Skeletal muscle cell (primary cell): Measurements from ENCODE around the gene FADS3.

Experiments used
- DNase-seq: peaks from one replicate; pipeline ENCODE4 v3.0.0-alpha.2; 2010; ENCODE audit warnings: low read depth
- H3K4me3 ChIP-seq: 2 replicates; pipeline ENCODE4 v1.5.1; 2011; ENCODE audit warnings: low read depth, mild to moderate bottlenecking, control low read depth, low read length, moderate library complexity

FADS3 gene

DNA sequence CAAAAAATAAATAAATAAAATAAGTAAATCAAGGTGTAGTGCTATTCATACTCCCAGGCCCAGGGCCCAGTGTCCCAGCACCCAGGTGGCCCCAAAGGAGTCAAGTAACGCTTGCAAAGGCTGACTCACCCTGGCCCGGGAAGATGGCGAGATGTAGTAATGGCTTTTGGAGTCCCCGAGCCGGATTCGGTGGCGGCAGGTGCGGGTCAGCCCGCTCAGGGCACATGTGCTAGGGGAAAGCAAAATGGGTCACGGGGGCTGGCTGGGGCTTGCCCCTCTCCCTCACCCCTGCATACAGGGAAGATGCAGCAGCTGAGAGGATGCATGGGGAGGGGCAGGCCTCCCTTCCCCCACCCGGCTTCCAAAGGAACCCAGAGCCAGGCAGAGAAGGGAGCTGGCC is 11.0 kb upstream of the FADS3 start:
- DNase-seq = no peak
- no peak overlapping the region for H3K4me3 ChIP-seq

DNA sequence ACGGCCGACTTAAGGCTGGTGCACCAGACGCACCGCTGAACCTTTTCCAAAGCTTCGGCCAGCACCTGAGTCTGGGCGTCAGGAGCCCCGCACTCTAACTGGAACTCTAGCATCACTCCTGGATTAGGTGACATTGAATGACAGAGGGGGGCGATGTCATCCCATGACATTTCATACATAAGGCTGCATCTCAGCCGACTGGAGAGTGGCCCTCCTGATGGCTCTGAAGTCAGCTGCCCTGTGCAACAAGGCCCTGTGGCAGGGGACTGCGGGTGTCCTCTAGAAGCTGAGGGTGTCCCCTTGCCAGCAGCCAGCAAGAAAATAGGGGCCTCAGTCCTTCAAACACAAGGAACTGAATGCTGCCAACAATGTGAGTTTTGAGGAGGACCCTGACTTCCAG is 10.1 kb upstream of the FADS3 start:
- H3K4me3 ChIP-seq = no peak overlapping the region
- DNase-seq = no peak

DNA sequence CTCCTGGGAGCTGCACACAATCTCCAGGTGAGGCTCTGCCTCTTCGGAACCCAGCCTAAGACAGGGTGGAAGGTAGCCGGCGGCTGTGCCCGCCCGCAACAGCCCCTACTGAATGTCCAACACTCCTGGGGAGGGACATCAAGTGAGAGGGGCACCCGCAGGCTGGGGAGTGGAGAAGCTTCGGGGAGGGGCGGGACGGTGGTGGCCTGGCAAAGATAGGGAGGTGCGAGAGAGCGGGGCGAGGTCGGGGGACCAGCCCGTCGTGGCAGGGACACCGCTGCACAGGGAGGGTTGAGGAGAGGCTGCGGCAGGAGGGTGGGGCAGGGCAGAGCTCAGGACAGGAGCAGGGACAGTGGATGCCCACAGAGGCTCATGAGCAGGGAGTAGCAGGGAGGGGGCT is 8.9 kb upstream of the FADS3 start:
- no peak for DNase-seq
- no peak overlapping the region for H3K4me3 ChIP-seq

DNA sequence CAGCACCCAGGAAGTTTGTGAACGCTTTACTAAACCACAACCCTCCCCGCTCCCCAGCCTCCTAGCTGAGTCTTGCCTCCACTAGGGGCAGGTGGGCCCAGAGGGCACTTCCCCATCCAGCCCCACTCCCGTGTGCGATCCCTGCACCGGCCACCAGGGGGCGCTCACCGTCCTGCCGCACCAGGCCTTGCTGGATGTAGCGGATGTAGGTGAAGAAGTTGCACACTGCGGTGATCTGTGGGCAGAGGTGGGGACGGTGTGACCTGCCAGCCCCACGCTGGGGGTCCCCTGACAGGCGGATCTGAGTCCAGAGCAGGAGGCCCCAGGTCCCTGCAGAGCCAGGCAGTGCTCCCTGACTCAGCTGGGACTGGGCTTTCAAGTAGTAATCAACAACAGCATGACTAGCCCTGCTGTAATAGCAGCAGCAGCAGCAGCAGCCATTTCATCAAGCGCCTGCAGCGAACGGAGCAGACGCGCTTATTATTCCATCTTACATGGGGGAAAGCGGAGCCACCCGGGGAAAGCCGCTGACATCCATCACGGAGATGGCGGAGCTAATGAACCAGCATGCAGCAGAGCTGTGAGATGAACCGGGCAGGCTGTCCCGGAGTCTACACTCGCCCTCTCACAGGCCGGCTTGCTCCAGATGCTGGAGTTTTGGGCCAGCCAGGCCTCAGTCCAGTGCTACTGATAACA is 7.9 kb upstream of the FADS3 start:
- H3K4me3 ChIP-seq = no peak overlapping the region
- DNase-seq = peak; percentile 35

DNA sequence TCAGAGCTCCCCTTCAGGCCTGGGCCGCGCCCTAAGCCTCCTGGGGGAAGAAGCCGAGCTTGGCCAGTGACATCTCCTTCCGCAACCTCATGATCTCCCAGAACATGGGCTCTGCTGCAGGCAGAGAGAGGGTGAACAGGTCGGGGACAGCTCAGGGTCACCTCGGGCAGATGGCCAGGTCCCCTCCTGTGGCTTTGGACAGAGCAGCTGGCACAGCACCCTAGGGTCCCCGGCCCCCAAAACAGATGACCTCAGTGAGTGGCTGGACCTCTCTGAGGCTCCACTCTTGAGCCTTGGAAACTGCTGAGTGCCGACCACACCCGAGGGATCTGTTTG is 6.9 kb upstream of the FADS3 start:
- no peak for DNase-seq
- H3K4me3 ChIP-seq = no peak overlapping the region

DNA sequence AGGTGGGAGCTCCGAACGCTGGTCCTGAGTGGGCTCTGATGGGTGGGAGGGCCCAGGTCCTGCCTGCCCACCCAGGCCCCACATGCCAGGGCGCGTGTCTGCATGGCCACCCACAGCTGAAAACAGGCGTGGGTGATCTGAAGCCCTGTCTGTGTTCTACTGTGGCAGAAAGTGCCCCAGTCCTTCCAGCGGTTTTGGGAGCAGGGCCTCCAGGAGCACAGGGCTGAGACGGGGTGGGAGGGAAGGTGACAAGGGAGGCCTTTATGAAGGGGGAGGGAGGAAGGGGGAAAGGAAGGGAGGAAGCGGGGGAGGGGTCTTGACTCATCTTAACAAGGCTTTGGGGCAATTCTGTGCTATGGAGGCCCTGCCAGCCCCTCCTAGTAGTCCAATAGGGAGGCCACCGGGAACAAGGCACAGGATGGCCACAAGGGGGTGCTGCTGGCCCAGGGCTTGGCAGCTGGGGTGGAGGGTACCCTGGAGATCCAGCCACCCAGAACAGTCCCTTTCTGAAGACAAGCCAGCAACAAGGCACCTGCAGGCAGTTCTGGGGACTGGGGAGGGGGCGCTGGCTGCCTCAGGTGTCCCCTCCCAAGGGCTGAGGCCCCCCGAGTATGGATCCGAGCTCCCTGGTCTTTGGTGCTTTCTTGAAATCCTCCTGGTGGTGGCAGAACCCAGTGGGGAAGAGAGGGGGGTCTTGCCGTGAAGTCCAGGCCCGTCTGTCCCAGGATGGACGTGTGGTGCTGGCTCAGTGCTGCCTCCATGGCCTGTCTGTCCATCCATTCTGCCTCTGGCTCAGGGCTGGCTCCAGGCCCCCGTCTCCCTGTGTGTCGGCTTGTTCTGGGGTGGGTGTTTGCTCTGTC is 6.3 kb upstream of the FADS3 start:
- H3K4me3 ChIP-seq = no peak overlapping the region
- no peak for DNase-seq

DNA sequence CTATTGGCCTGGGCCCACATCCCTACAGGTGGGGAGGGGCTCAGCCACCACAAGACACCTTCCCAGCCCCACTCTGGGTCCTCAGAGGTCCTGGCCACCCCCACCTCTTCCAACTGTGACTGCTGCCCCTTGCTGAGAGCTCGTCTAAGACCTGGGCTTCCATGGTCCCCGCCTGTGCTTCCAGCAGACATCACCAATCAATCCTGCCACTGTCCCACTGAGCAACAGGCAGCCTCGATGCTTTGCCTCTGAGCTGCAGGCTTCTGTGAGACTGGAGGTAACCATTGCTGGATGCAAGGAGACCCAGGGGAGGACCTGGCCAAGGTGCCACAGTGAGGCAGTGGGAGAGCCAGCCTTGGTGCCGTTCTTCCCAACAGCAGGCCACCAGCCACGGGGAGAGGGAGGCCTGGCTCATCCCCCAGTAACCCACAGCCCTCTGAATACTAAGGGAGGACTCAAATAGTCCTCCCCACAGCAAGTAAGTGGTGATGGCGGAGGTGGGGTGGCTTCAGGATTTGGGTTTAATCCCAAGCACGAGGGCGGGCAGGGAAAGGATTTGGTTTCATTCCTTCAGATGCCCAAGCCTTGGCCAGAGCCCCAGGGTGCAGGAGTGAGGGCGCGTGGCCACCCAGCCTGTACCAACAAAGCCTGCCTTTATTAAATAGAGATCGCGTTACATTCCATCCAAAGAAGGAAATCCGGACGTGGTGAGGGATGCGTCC is 5.5 kb upstream of the FADS3 start:
- no peak overlapping the region for H3K4me3 ChIP-seq
- no peak for DNase-seq

DNA sequence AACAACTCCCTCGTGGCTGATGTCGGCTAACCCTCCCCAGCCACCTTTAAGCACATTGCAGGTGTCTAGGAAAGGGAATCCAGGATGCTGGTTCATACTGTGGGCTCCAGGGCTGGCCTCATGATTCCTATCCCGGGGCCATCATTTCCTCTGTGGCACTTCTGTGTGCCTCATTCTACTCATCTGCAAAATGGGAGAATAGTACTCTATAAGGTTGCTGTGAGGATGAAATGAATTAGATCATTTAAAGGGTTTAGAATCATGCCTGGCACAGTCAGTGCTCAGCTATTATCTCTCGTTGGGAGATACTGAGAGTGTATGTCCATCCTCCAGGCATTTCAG is 4.3 kb upstream of the FADS3 start:
- no peak for DNase-seq
- no peak overlapping the region for H3K4me3 ChIP-seq

DNA sequence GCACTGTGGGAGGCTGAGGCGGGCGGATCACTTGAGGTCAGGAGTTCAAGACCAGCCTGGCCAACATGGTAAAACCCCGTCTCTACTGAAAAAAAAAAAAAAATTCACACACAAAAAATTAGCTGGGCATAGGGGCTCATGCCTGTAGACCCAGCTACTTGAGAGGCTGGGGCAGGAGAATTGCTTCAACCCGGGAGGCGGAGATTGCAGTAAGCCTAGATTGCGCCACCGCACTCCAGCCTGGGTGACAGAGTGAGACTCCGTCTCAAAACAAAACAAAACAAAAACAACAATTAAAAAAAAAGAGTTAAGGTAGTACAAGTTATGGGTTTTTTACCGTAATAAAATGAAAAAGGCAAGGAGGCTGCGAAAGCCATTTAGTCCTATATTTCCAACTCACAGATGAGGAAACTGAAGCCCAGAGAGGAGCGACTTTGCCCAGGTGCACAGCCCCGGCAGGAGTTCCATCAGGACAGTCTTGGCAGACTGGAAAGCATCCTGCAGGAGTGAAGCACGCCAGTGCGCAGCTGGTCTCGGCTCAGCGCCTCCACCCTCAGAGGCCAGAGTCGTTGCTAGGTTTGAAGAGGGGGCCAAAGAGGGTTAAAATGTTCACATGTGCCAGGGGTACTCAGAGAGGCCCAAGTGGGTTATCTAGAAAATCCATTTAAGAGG is 3.8 kb upstream of the FADS3 start:
- DNase-seq = no peak
- H3K4me3 ChIP-seq = no peak overlapping the region

DNA sequence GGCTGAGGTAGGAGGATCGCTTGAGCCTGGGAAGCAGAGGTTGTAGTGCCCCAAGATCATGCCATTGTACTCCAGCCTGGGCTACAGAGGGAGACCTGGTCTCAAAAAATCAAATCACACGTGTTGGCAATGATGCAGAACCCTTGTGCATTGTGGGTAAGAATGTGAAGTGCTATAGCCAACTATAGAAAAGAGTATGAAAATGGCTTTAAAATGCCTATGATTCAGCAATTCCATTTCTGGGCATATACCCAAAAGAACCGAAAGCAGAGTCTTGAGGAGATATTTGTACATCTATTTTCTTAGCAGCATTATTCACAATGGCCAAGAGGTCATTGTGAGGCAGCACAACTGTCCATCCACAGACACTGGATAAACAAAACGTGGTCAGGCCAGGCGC is 2.6 kb upstream of the FADS3 start:
- H3K4me3 ChIP-seq = no peak overlapping the region
- peak; percentile 75 for DNase-seq

DNA sequence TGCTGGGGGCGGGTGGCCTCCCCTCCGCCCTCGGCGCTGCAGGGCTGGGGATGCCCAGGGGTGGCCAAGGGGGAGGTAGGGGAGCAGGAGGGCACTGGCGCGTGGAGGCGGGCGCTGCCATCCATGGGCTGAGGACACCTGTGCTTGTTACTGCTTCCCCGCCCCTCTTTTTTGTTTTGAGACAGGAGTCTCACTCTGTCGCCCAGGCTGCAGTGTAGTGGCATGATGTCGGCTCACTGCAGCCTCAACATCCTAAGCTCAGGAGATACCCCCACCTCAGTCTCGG is 683 bp upstream of the FADS3 start:
- H3K4me3 ChIP-seq = peak overlapping the region; percentile 37
- DNase-seq = no peak

DNA sequence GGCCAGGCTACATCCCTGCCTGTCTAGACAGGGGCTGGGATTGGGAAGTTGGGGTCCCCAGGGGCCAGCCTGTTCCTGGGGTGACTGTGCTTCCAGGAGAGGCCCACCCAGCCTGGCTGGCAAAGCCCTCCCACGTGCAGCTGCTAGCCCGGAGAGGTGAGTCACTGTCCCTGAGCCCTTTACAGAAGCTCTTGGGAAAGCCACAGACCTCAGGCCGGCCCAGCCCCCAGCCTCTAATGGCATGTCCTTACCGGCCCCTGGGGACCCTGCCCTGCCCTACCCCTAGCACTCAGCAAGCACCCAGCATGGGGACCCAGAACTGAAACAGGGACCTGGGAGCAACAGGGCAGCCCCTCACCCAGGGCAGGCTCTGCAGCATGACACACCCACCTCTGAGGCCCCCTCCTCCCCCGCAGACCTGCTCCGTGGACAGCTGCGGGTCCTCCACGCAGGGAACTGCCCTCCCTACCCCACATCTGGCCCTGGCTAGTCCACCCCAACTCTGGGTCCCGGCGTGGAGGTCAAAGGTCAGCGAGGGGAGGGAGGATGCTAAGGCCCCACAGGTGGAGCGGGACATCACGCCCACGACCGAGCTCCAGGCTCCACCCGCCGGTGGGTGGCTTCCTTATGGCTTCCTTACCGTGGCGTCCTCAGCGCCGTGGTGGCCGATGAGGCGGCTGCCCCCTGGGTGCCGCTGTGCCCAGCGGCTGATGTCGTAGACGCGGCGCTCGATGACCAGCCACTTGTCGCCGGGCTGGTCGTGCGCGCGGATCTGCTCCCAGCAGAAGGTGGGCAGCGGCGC is 615 bp downstream of the FADS3 start:
- DNase-seq = peak; percentile 50
- H3K4me3 ChIP-seq = peak overlapping the region; percentile 91

DNA sequence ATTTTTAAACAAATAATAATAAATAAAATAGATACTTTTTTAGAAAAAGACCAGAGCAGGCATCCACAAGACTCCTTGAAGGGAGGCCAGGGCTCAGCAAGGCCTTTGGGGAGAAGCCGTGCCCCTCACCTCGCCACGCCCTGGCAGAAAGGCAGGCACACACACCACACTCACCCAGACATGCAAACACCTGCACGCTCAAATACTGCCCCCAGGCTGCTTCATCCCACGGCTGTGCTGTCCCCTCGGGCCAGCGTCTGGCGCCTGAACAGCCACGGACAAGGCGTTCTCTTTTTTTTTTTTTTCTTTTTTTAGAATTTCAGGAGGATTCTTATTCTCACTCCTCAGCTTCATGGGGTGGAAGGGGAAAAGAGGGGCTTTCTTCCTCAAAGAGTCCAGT is 1.5 kb downstream of the FADS3 start:
- H3K4me3 ChIP-seq = peak overlapping the region; percentile 91
- DNase-seq = no peak

DNA sequence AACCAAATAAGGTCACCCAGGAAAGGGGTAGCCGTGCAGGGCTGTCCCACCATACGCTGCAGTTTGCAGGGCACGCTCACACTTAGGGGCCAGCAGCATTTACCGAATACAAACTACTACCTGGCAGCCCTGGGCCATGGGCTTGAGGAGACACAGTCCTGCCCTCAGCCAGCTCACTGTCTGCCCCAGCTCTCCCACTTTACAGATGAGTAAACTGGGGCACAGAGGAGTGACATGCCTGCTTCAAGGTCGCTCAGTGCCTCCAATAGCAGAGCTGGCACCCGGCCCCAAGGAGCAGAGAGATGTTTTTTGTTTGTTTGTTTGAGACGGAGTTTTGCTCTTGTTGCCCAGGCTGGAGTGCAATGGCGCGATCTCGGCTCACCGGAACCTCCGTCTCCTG is 2.8 kb downstream of the FADS3 start:
- no peak for DNase-seq
- H3K4me3 ChIP-seq = no peak overlapping the region

DNA sequence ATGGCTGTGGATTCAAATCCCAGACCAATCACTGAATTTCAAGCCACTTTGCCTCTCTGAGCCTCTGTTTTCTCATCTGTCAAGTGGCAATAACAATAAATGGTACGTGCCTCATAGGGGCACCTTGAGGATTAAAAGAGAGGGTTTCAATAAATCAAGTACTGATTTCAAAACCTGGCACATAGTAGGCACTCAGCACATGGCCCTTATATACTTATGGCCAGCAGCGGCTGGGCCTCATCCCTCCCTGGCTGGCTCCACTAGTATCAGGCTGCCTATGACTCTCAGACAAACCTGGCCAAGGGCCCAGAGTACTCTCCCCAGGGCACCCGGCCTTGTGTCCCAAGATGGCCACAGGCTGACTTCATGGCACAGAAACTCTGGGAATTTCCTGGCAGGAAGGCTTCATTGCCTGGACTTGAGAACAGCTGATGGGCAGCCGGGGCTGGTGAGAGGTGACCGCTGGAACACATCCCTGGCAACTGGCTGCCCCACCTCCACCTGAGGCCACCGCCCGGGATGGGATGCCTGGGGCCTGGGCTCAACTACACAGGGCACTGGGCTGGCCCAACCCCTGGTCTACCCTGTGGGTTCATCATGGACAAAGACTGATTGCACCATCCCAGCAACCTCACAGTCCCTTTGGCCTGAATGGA is 3.4 kb downstream of the FADS3 start:
- H3K4me3 ChIP-seq = no peak overlapping the region
- DNase-seq = peak; percentile 64

DNA sequence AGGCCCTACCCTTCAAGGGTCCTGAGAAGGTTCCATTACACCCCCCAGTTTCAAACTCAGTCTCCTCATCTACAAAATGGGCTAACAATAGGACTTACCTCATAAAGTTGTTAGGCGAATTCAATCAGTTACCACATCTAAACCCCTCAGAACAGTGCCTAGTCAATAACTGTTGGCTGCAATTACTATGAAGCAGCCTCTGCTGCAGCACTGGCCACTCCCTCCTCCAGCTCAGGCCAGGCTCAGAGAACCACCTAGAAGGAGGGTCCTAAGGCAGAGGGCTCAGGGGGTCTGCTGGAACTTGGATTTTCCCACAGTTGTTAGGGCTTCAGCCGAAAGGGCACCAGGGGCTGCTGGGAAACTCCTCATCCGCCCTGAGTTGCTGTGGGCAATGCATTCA is 4.7 kb downstream of the FADS3 start:
- no peak for DNase-seq
- H3K4me3 ChIP-seq = no peak overlapping the region

DNA sequence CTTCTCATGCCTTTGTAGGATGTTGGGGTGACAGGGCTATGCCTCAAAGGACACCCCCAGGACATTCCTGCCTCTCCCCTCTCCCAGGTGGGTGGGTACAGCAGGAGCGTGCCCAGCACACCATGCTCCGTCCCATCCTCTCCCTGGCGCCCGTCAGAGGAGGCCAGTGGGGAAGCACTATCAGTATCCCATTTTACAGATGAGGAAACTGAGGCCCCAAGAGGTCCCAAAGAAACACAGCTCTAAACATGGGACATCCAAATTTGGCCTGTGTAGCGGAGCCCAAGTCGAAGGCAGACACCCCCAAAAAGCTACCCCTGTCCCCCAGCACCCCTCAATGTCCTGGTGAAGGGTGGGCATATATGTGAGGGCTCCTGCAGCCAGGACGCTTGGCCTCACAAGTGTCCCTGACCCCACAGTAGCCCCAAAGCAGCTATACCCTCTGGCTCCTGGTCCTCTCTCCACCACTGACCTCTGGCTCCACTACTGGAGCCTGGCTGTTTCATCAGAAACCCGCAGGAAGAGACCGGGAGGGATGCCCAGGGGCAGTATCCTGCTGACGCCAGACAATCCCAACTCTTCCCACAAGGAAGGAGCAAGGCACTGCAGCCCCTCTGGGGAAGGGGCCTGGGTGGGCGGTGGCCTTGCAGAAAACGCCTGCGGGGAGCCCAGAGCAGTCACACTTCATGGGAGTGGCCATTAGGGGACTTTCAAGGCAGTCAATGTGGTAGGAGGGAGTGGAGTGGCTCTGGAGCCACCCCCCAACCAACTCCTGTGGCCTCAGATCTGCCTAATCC is 5.4 kb downstream of the FADS3 start:
- no peak overlapping the region for H3K4me3 ChIP-seq
- DNase-seq = no peak

DNA sequence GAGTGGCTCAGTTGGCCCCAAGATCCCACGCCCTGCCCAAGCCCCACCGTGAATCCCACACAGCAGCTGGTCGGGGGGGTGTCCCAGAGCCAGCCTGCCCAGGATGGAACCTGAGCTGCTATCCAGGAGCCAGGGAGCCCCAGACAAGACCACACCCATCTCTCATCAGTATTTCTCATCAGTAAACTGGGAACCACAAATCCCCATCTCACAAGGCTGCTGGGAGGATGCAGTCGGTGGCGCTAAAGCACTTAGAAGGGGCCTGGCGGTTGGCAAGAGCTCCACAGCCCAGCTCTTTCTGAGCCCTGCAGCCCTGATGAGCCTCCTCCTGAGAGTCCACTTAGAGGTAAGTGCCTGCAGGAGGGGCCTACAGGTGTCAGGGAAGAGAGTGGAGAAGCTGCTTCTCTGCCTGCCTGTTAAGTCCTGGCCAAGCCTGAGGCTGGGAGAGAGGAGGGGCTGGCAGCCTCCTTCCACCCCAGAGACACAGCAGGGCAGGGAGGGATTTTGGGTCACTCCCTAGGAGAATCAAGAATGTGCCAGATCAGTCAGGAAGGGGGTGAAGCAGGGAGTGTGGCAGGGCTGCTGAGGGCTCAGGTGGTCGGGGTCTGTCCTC is 6.1 kb downstream of the FADS3 start:
- no peak for DNase-seq
- H3K4me3 ChIP-seq = no peak overlapping the region
